Rectal smooth muscle tissue (tissue), 1 donor: ENCODE results near the gene CD248.
A peak's percentile ranks its signal among the peaks of the same experiment; 100 is the strongest.
"Not testable (repeated sequence)": the region's sequence is repeated elsewhere in the genome, so short reads cannot be mapped to it uniquely, and the experiment has no call there.

Experiments
- H3K27ac ChIP-seq: one replicate; pipeline ENCODE4 v1.7.0; 2013; ENCODE audit warnings: low read depth, low read length, inconsistent platforms
- H3K27me3 ChIP-seq: one replicate; pipeline ENCODE4 v1.7.0; 2013; ENCODE audit warnings: low read length; ENCODE audit not compliant: control insufficient read depth, insufficient read depth
- H3K36me3 ChIP-seq: one replicate; pipeline ENCODE4 v1.7.0; 2013; ENCODE audit warnings: low read length; ENCODE audit not compliant: control insufficient read depth, insufficient read depth
- H3K4me1 ChIP-seq: one replicate; pipeline ENCODE4 v1.7.0; 2013; ENCODE audit warnings: low read length; ENCODE audit not compliant: control insufficient read depth, insufficient read depth
- H3K4me3 ChIP-seq: one replicate; pipeline ENCODE4 v1.7.0; 2013; ENCODE audit warnings: low read length
- H3K9ac ChIP-seq: one replicate; pipeline ENCODE4 v1.7.0; 2013; ENCODE audit warnings: low read length

The CD248 gene

GRCh38 chr11:66311965-66312548 is 4.8 kb downstream of the CD248 start:
- Histone ChIP-seq H3K4me3 (peak overlapping the region; percentile 85), H3K36me3 (no peaks in the 10 kb centered on the region), H3K27me3 (no peaks in the 10 kb centered on the region), H3K9ac (peak overlapping the region; percentile 32), H3K4me1 (peaks cover 9% of the 10 kb centered on the region), H3K27ac (peak overlapping the region; percentile 87)

DNA sequence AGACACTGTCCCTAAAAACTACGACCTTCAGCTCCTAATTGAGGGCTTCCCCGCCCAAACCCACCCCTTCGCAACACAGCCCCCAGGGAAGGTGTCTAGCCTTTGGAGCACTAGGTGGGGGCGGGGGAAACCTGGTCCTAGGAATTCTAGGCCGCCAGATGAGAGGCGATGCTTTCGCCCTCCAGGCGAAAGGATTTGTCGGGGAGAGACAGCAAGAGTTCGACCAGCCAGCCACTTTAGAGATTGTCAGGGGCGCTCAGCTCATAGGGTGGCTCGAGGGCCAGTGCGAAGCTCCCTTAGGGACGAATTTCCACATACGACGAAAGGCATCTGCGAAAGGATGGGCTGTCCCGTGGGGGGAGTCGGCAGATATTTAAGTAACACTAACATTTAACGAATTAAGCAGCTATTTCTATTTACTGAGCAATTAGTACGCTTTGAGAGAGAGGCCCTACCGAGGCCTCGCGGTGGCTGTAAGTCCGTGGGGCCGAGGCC is 5.3 kb downstream of the CD248 start:
- peak overlapping the region; percentile 32 for H3K9ac ChIP-seq
- peaks cover 9% of the 10 kb centered on the region for H3K4me1 ChIP-seq
- H3K4me3 ChIP-seq = peak overlapping the region; percentile 85
- no peaks in the 10 kb centered on the region for H3K27me3 ChIP-seq
- H3K27ac ChIP-seq = peak overlapping the region; percentile 87
- H3K36me3 ChIP-seq = no peaks in the 10 kb centered on the region

DNA sequence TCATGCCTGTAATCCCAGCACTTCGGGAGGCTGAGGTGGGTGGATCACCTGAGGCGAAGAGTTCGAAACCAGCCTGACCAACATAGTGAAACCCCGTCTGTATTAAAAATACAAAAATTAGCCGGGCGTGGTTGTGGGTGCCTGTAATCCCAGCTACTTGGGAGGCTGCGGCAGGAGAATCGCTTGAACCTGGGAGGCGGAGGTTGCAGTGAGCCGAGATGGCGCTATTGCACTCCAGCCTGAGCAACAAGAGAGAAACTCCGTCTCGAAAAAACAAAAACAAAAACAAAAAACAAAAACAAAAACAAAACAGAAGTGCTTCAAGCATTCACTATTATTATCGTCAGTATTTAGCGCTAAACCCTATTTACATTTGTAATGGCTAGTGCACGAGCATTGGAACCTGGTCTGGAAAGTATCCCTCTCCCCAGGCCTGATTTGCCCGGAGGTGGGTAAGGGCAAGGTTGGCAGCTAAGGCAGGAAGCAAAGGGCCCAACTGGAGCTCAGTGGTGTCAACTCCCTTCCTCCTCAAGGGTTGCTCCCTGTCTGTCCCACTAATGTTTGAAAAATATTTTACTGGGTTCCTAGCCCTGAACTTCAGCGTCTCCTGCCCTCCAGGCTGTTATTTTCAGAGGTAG is 5.9 kb downstream of the CD248 start:
- H3K27ac ChIP-seq, H3K9ac ChIP-seq, H3K36me3 ChIP-seq, H3K4me1 ChIP-seq, H3K27me3 ChIP-seq, H3K4me3 ChIP-seq: not testable (repeated sequence)

GRCh38 chr11:66310324-66310723 is 6.5 kb downstream of the CD248 start:
- H3K36me3 ChIP-seq = no peaks in the 10 kb centered on the region
- no peak overlapping the region for H3K9ac ChIP-seq
- no peak overlapping the region for H3K27ac ChIP-seq
- H3K4me1 ChIP-seq = no peaks in the 10 kb centered on the region
- H3K4me3 ChIP-seq = no peak overlapping the region
- no peaks in the 10 kb centered on the region for H3K27me3 ChIP-seq

GRCh38 chr11:66309475-66309874 is 7.4 kb downstream of the CD248 start:
- H3K4me1 ChIP-seq = no peaks in the 10 kb centered on the region
- no peaks in the 10 kb centered on the region for H3K27me3 ChIP-seq
- no peak overlapping the region for H3K4me3 ChIP-seq

GRCh38 chr11:66302656-66303055 is 14.2 kb downstream of the CD248 start:
- Histone ChIP-seq H3K9ac (no peak overlapping the region), H3K36me3 (no peaks in the 10 kb centered on the region), H3K27me3 (no peaks in the 10 kb centered on the region), H3K27ac (no peak overlapping the region), H3K4me1 (no peaks in the 10 kb centered on the region), H3K4me3 (no peak overlapping the region)

More at GRCh38 chr11:66309475-66309874, 7.4 kb downstream of the CD248 start:
- Histone ChIP-seq H3K36me3 (no peaks in the 10 kb centered on the region), H3K27ac (no peak overlapping the region), H3K9ac (no peak overlapping the region)

- no peak overlapping the region for H3K4me3 ChIP-seq
- H3K27ac ChIP-seq = no peak overlapping the region
- no peaks in the 10 kb centered on the region for H3K36me3 ChIP-seq
- H3K9ac ChIP-seq = no peak overlapping the region
- peaks cover under 1% of the 10 kb centered on the region for H3K27me3 ChIP-seq
- no peaks in the 10 kb centered on the region for H3K4me1 ChIP-seq
Observed at GRCh38 chr11:66299186-66299585, 17.7 kb downstream of the CD248 start.

- Histone ChIP-seq H3K27me3 (peaks cover 12% of the 10 kb centered on the region), H3K4me1 (no peaks in the 10 kb centered on the region), H3K9ac (no peak overlapping the region), H3K36me3 (no peaks in the 10 kb centered on the region), H3K4me3 (no peak overlapping the region), H3K27ac (no peak overlapping the region)
Observed at GRCh38 chr11:66297610-66298009, 19.2 kb downstream of the CD248 start.

DNA sequence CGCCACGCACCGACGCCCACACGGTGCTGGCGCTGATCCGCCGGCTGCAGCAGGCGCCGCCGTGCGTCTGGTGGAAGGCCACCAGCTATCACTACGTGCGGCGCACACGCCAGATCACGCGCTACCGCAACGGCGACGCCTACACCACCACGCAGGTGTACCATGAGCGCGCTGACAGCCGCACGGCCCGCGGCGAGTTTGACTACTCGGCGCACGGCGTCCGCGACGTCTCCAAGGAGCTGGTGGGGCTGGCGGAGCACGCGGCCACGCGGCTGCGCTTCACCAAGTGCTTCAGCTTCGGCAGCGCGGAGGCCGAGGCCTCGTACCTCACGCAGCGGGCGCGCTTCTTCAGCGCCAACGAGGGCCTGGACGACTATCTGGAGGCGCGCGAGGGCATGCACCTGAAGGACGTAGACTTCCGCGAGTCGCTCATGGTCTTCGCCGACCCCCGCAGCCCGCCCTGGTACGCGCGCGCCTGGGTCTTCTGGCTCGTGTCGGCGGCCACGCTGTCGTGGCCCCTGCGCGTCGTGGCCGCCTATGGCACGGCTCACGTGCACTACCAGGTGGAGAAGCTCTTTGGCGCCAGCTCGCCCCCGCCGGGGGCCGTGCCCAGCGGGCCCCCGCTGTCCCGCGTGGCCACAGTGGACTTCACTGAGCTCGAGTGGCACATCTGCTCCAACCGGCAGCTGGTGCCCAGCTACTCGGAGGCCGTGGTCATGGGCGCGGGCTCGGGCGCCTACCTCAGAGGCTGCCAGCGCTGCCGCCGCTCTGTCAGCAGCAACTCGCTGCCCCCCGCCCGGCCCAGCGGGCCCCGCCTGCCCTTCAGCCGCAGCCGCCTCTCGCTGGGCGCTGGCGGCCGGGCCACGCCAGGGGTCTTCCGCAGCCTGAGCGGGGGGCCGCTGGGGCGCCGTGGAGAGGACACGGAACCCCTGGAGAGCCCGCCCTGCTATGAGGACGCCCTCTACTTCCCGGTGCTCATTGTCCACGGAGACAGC is 21.9 kb downstream of the CD248 start:
- peaks cover 20% of the 10 kb centered on the region for H3K27me3 ChIP-seq

GRCh38 chr11:66293777-66294625 is 22.8 kb downstream of the CD248 start:
- Histone ChIP-seq H3K4me1 (no peaks in the 10 kb centered on the region), H3K9ac (no peak overlapping the region), H3K4me3 (no peak overlapping the region), H3K36me3 (no peaks in the 10 kb centered on the region), H3K27ac (no peak overlapping the region), H3K27me3 (peaks cover 20% of the 10 kb centered on the region)

More for the DNA sequence above, 21.9 kb downstream of the CD248 start:
- Histone ChIP-seq H3K27ac (no peak overlapping the region), H3K9ac (no peak overlapping the region), H3K4me1 (no peaks in the 10 kb centered on the region), H3K36me3 (no peaks in the 10 kb centered on the region), H3K4me3 (no peak overlapping the region)

DNA sequence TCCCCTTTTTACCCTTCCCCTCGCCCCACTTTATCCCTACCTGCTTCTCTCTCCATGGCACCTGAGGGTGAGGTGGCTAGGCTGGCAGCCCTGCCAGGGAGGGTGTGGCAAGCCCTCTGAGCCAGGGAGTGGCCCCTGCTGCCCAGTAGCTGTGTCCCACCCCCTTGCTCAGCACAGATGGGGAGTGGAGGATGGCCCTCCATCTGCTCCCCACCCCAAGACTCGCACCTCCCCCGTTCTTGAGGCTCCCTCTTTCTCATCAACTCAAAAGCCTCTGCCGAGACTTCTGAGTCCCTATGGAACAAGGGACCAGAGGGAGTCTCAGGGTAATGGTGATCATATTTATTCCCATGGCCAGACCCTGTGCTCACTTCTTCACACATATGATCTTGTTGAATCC is 23.5 kb downstream of the CD248 start:
- Histone ChIP-seq H3K4me3 (no peak overlapping the region), H3K4me1 (no peaks in the 10 kb centered on the region), H3K27me3 (peaks cover 20% of the 10 kb centered on the region), H3K27ac (no peak overlapping the region), H3K36me3 (no peaks in the 10 kb centered on the region), H3K9ac (no peak overlapping the region)
